ENCODE data around the gene HACD2. TPM values are rescaled to one million over a fixed set of nuclear protein-coding genes. Genes with fewer than 3 reads are reported as not detected.
A peak's percentile ranks its signal among the peaks of the same experiment; 100 is the strongest.
"Not testable (repeated sequence)": the region's sequence is repeated elsewhere in the genome, so short reads cannot be mapped to it uniquely, and the experiment has no call there.

HACD2 gene
- total RNA-seq, 1 donor from 2014 or later: 47.9 TPM

- DNase-seq (ENCODE audit: low spot score): not testable (repeated sequence)
Measured at GRCh38 chr3:123611674-123612073, 26.8 kb upstream of the HACD2 start.

GRCh38 chr3:123611082-123611481 is 26.2 kb upstream of the HACD2 start:
- no peak for DNase-seq (ENCODE audit: low spot score)

- no peak for DNase-seq (ENCODE audit: low spot score)
Measured at GRCh38 chr3:123610331-123610730, 25.5 kb upstream of the HACD2 start.

GRCh38 chr3:123609063-123609462 is 24.2 kb upstream of the HACD2 start:
- DNase-seq (ENCODE audit: low spot score): no peak

- no peak for DNase-seq (ENCODE audit: low spot score)
Measured at GRCh38 chr3:123608263-123608937, 23.5 kb upstream of the HACD2 start.

- DNase-seq (ENCODE audit: low spot score): no peak
Measured at GRCh38 chr3:123606527-123606926, 21.7 kb upstream of the HACD2 start.

GRCh38 chr3:123605789-123606234 is 21.0 kb upstream of the HACD2 start:
- DNase-seq (ENCODE audit: low spot score): peak; percentile 68

- DNase-seq (ENCODE audit: low spot score): not testable (repeated sequence)
Measured at GRCh38 chr3:123603153-123603552, 18.3 kb upstream of the HACD2 start.

GRCh38 chr3:123602325-123602724 is 17.5 kb upstream of the HACD2 start:
- peak; percentile 42 for DNase-seq (ENCODE audit: low spot score)

- not testable (repeated sequence) for DNase-seq (ENCODE audit: low spot score)
Measured at GRCh38 chr3:123600863-123601262, 16.0 kb upstream of the HACD2 start.

- DNase-seq (ENCODE audit: low spot score): no peak
Measured at GRCh38 chr3:123597561-123597960, 12.7 kb upstream of the HACD2 start.

- DNase-seq (ENCODE audit: low spot score): no peak
Measured at GRCh38 chr3:123595396-123596180, 10.7 kb upstream of the HACD2 start.

GRCh38 chr3:123593381-123593780 is 8.5 kb upstream of the HACD2 start:
- DNase-seq (ENCODE audit: low spot score): no peak

- DNase-seq (ENCODE audit: low spot score): no peak
Measured at GRCh38 chr3:123590685-123591450, 6.0 kb upstream of the HACD2 start.

- no peak for DNase-seq (ENCODE audit: low spot score)
Measured at GRCh38 chr3:123587401-123587800, 2.5 kb upstream of the HACD2 start.

GRCh38 chr3:123586968-123587367 is 2.1 kb upstream of the HACD2 start:
- no peak for DNase-seq (ENCODE audit: low spot score)

- peak; percentile 30 for DNase-seq (ENCODE audit: low spot score)
Measured at GRCh38 chr3:123586131-123586530, 1.3 kb upstream of the HACD2 start.

- DNase-seq (ENCODE audit: low spot score): peak; percentile 38
Measured at GRCh38 chr3:123584284-123584987, 417 bp downstream of the HACD2 start.

GRCh38 chr3:123583561-123583960 is 1.3 kb downstream of the HACD2 start:
- no peak for DNase-seq (ENCODE audit: low spot score)

- DNase-seq (ENCODE audit: low spot score): no peak
Measured at GRCh38 chr3:123582315-123582714, 2.5 kb downstream of the HACD2 start.

GRCh38 chr3:123576122-123576521 is 8.7 kb downstream of the HACD2 start:
- DNase-seq (ENCODE audit: low spot score): no peak

GRCh38 chr3:123571973-123572365 is 12.9 kb downstream of the HACD2 start:
- no peak for DNase-seq (ENCODE audit: low spot score)

All from mucosa of gallbladder (tissue), 1 donor.